Endodermal cell (in vitro differentiated cells): ENCODE data around the gene MAJIN. TPM values are rescaled to one million over a fixed set of nuclear protein-coding genes. Genes with fewer than 3 reads are reported as not detected.

ENCODE experiments used
- DNase-seq: peaks from one replicate; pipeline ENCODE4 v3.0.0-alpha.2; 2017
- H3K27ac ChIP-seq: 2 replicates; pipeline ENCODE4 v1.5.1; 2013; ENCODE audit warnings: mild to moderate bottlenecking, low read depth, low read length, moderate library complexity
- H3K27me3 ChIP-seq: 2 replicates; pipeline ENCODE4 v1.6.1; 2013; ENCODE audit warnings: mild to moderate bottlenecking, low read length, moderate library complexity; ENCODE audit not compliant: insufficient read depth, control insufficient read depth, poor library complexity, severe bottlenecking
- H3K36me3 ChIP-seq: 2 replicates; pipeline ENCODE4 v1.7.0; 2013; ENCODE audit warnings: mild to moderate bottlenecking, low read length, moderate library complexity; ENCODE audit not compliant: control insufficient read depth, insufficient read depth
- H3K4me1 ChIP-seq: one replicate; pipeline ENCODE4 v1.7.0; 2013; ENCODE audit warnings: low read length; ENCODE audit not compliant: control insufficient read depth, insufficient read depth
- H3K4me3 ChIP-seq: 2 replicates; pipeline ENCODE4 v1.5.1; 2013; ENCODE audit warnings: mild to moderate bottlenecking, low read length, moderate library complexity
- H3K9ac ChIP-seq: 2 replicates; pipeline ENCODE4 v1.6.1; 2013; ENCODE audit warnings: mild to moderate bottlenecking, low read length, moderate library complexity; ENCODE audit not compliant: poor library complexity, severe bottlenecking; ENCODE audit errors: extremely low read depth
- H3K9me3 ChIP-seq: 2 replicates; pipeline ENCODE4 v1.6.1; 2013; ENCODE audit warnings: mild to moderate bottlenecking, low read length, moderate library complexity; ENCODE audit not compliant: control insufficient read depth
- H3K27ac Mint-ChIP-seq: 2 replicates; pipeline ENCODE4 v1.8.0; 2020; ENCODE audit warnings: mixed read lengths
- H3K27me3 Mint-ChIP-seq: 2 replicates; pipeline ENCODE4 v1.8.0; 2021; ENCODE audit warnings: mild to moderate bottlenecking, mixed read lengths; ENCODE audit not compliant: insufficient read depth
- H3K36me3 Mint-ChIP-seq: 2 replicates; pipeline ENCODE4 v1.8.0; 2020; ENCODE audit warnings: low read depth, mixed read lengths
- H3K4me1 Mint-ChIP-seq: 2 replicates; pipeline ENCODE4 v1.8.0; 2020; ENCODE audit warnings: mixed read lengths
- H3K4me3 Mint-ChIP-seq: 2 replicates; pipeline ENCODE4 v1.8.0; 2020; ENCODE audit warnings: mild to moderate bottlenecking, moderate library complexity, mixed read lengths
- H3K9me3 Mint-ChIP-seq: 2 replicates; pipeline ENCODE4 v1.8.0; 2020; ENCODE audit warnings: mild to moderate bottlenecking, mixed read lengths
- CTCF ChIP-seq: fragments of 200-600 bp; sonication (generic); conservative IDR thresholded peaks from 2 replicates; pipeline ENCODE4 v1.5.0; 2021; ENCODE audit warnings: antibody characterized with exemption, mild to moderate bottlenecking
- WGBS, 2 experiments: methylation state at CpG; one replicate each; pipeline versions ENCODE4 v1.1.5 to v1.1.7; 2013; ENCODE audit warnings: missing lambda C conversion rate in 2 of 2, mixed read lengths in 1 of 2; ENCODE audit not compliant: insufficient coverage in 1 of 2, insufficient read length in 1 of 2; 5-methylcytosine and 5-hydroxymethylcytosine counted together
- total RNA-seq, 2 donors: library from RNA; stranded (reverse); fragmentation: NEBNext Ultra II Directional in 1 of 2; extraction: Animal tissue kit (Norgen Biotek cat#: 25700) in 1 of 2; gene quantifications; 2 replicates in 1 of 2; 3 replicates in 1 of 2; pipeline ENCODE4 v1.2.1, GENCODE V29; 2021

Gene MAJIN
- total RNA-seq, 2 donors from 2014 or later, result not detected

GRCh38 chr11:64967375-64967774 lies 4.5 kb downstream of the MAJIN start:
- H3K9me3 ChIP-seq, result no peaks in the 10 kb centered on the region
- no peaks in the 10 kb centered on the region for H3K36me3 Mint-ChIP-seq
- 94 to 95% methylated on average over 3 of the region's 3 CpGs for whole genome bisulfite sequencing, 2 experiments
- no peaks in the 10 kb centered on the region for H3K36me3 ChIP-seq
- H3K9me3 Mint-ChIP-seq, result peaks cover 5% of the 10 kb centered on the region
- no peaks in the 10 kb centered on the region for H3K4me1 Mint-ChIP-seq
- DNase-seq, result no peak
- no peak overlapping the region for H3K27ac ChIP-seq
- H3K4me1 ChIP-seq, result no peaks in the 10 kb centered on the region
- H3K27me3 ChIP-seq, result no peaks in the 10 kb centered on the region
- no peak for TF ChIP-seq CTCF
- no peak overlapping the region for H3K9ac ChIP-seq
- no peak overlapping the region for H3K4me3 ChIP-seq
- H3K27ac Mint-ChIP-seq, result no peak overlapping the region
- H3K4me3 Mint-ChIP-seq, result no peak overlapping the region
- H3K27me3 Mint-ChIP-seq, result peaks cover 31% of the 10 kb centered on the region

- Mint-ChIP-seq H3K27me3 (peaks cover 4% of the 10 kb centered on the region), H3K4me1 (no peaks in the 10 kb centered on the region), H3K4me3 (no peak overlapping the region), H3K9me3 (no peaks in the 10 kb centered on the region), H3K27ac (no peak overlapping the region), H3K36me3 (no peaks in the 10 kb centered on the region)
- Histone ChIP-seq H3K9me3 (no peaks in the 10 kb centered on the region), H3K36me3 (no peaks in the 10 kb centered on the region), H3K4me1 (no peaks in the 10 kb centered on the region), H3K4me3 (no peak overlapping the region), H3K9ac (no peak overlapping the region), H3K27me3 (no peaks in the 10 kb centered on the region), H3K27ac (no peak overlapping the region)
- 87 to 96% methylated on average over 5 of the region's 5 CpGs for WGBS, 2 experiments
- no peak for TF ChIP-seq CTCF
- DNase-seq, result no peak
Measured at GRCh38 chr11:64963072-64963631, 8.8 kb downstream of the MAJIN start.

GRCh38 chr11:64960719-64961118 lies 11.2 kb downstream of the MAJIN start:
- H3K27ac Mint-ChIP-seq, result no peak overlapping the region
- no peaks in the 10 kb centered on the region for H3K9me3 Mint-ChIP-seq
- H3K9ac ChIP-seq, result no peak overlapping the region
- no peak overlapping the region for H3K27ac ChIP-seq
- H3K4me3 Mint-ChIP-seq, result no peak overlapping the region
- H3K36me3 ChIP-seq, result no peaks in the 10 kb centered on the region
- whole genome bisulfite sequencing, 2 experiments, result 96 to 97% methylated on average over 4 of the region's 4 CpGs
- TF ChIP-seq CTCF, result no peak
- peaks cover 4% of the 10 kb centered on the region for H3K27me3 Mint-ChIP-seq
- H3K36me3 Mint-ChIP-seq, result no peaks in the 10 kb centered on the region
- no peaks in the 10 kb centered on the region for H3K4me1 Mint-ChIP-seq
- no peak for DNase-seq
- H3K4me1 ChIP-seq, result no peaks in the 10 kb centered on the region
- no peaks in the 10 kb centered on the region for H3K9me3 ChIP-seq
- H3K4me3 ChIP-seq, result no peak overlapping the region
- H3K27me3 ChIP-seq, result no peaks in the 10 kb centered on the region
